ENCODE measurements around the gene FAM163A.

GRCh38 chr1:179824265-179824664 lies 81.2 kb downstream of the FAM163A start:
- TF ChIP-seq CTCF (IDR thresholded peaks at IDR 0.05) (no peak), EP300 (IDR thresholded peaks at IDR 0.05) (no peak)

All from tibial nerve (tissue), 4 donors.